Measurements from ENCODE around the gene NAMPT.

GRCh38 chr7:106219170-106219569 lies 65.6 kb downstream of the NAMPT start:
- TF ChIP-seq CTCF (IDR thresholded peaks at IDR 0.05), result no peak
- TF ChIP-seq POLR2A (IDR thresholded peaks at IDR 0.05), result no peak
- TF ChIP-seq POLR2AphosphoS5 (IDR thresholded peaks at IDR 0.05), result no peak
- no peak for TF ChIP-seq EP300 (IDR thresholded peaks at IDR 0.05)

All from sigmoid colon (tissue), 4 donors.